ENCODE measurements around the gene CYP4F22. TPM values are rescaled to one million over a fixed set of nuclear protein-coding genes. Genes with fewer than 3 reads are reported as not detected.

Gene CYP4F22
- total and polyA plus RNA-seq, 2 donors from 2014 or later: 0.09 TPM; not detected in 1

GRCh38 chr19:15576526-15577156, 68.3 kb downstream of the CYP4F22 start:
- Histone ChIP-seq H3K9ac (ENCODE audit: low read length in 3 of 3) (no peak overlapping the region), H3K4me1 (ENCODE audit: control insufficient read depth in 2 of 3, insufficient read depth in 2 of 3, low read depth in 1 of 3, low read length in 3 of 3) (no peaks in the 10 kb centered on the region), H3K27ac (ENCODE audit: low read depth in 2 of 2, low read length in 2 of 2) (no peak overlapping the region), H3K27me3 (ENCODE audit: control insufficient read depth, insufficient read depth, low read length) (no peaks in the 10 kb centered on the region), H3K36me3 (ENCODE audit: control insufficient read depth in 2 of 3, insufficient read depth in 3 of 3, low read length in 3 of 3) (no peaks in the 10 kb centered on the region), H3K4me3 (ENCODE audit: low read length in 3 of 3) (no peak overlapping the region), H3K9me3 (ENCODE audit: control insufficient read depth in 2 of 3, insufficient read depth in 1 of 3, low read length in 3 of 3) (no peaks in the 10 kb centered on the region)
- no peak for FAIRE-seq
- no peak for DNase-seq
- intact Hi-C loops (cut with DNase I): no loop called here
- no peak for TF ChIP-seq CTCF (IDR thresholded peaks at IDR 0.05; ENCODE audit: borderline replicate concordance, extremely low read depth, insufficient read depth)

GRCh38 chr19:15577184-15577771, 69.0 kb downstream of the CYP4F22 start:
- DNase-seq (no peak), FAIRE-seq (no peak)
- H3K4me1 ChIP-seq (ENCODE audit: control insufficient read depth in 2 of 3, insufficient read depth in 2 of 3, low read depth in 1 of 3, low read length in 3 of 3): no peaks in the 10 kb centered on the region
- H3K9ac ChIP-seq (ENCODE audit: low read length in 3 of 3): no peak overlapping the region
- no peak overlapping the region for H3K4me3 ChIP-seq (ENCODE audit: low read length in 3 of 3)
- no peaks in the 10 kb centered on the region for H3K9me3 ChIP-seq (ENCODE audit: control insufficient read depth in 2 of 3, insufficient read depth in 1 of 3, low read length in 3 of 3)
- TF ChIP-seq CTCF (IDR thresholded peaks at IDR 0.05; ENCODE audit: borderline replicate concordance, extremely low read depth, insufficient read depth): no peak
- no peaks in the 10 kb centered on the region for H3K27me3 ChIP-seq (ENCODE audit: control insufficient read depth, insufficient read depth, low read length)
- no peak overlapping the region for H3K27ac ChIP-seq (ENCODE audit: low read depth in 2 of 2, low read length in 2 of 2)
- H3K36me3 ChIP-seq (ENCODE audit: control insufficient read depth in 2 of 3, insufficient read depth in 3 of 3, low read length in 3 of 3): no peaks in the 10 kb centered on the region
- intact Hi-C loops (cut with DNase I): no loop called here

GRCh38 chr19:15583346-15583745, 75.0 kb downstream of the CYP4F22 start:
- Histone ChIP-seq H3K27ac (ENCODE audit: low read depth in 2 of 2, low read length in 2 of 2) (no peak overlapping the region), H3K4me3 (ENCODE audit: low read length in 3 of 3) (no peak overlapping the region), H3K36me3 (ENCODE audit: control insufficient read depth in 2 of 3, insufficient read depth in 3 of 3, low read length in 3 of 3) (no peaks in the 10 kb centered on the region), H3K4me1 (ENCODE audit: control insufficient read depth in 2 of 3, insufficient read depth in 2 of 3, low read depth in 1 of 3, low read length in 3 of 3) (peaks cover 0 to 2% (median 0%) of the 10 kb centered on the region in 3 donors), H3K9me3 (ENCODE audit: control insufficient read depth in 2 of 3, insufficient read depth in 1 of 3, low read length in 3 of 3) (no peaks in the 10 kb centered on the region), H3K9ac (ENCODE audit: low read length in 3 of 3) (no peak overlapping the region), H3K27me3 (ENCODE audit: control insufficient read depth, insufficient read depth, low read length) (no peaks in the 10 kb centered on the region)
- DNase-seq: no peak
- no peak for TF ChIP-seq CTCF (IDR thresholded peaks at IDR 0.05; ENCODE audit: borderline replicate concordance, extremely low read depth, insufficient read depth)
- intact Hi-C loops (cut with DNase I): no loop called here
- FAIRE-seq: no peak
